ENCODE measurements around the gene CFAP61.
"Not testable (repeated sequence)": the region's sequence is repeated elsewhere in the genome, so short reads cannot be mapped to it uniquely, and the experiment has no call there.

CFAP61 gene

DNA sequence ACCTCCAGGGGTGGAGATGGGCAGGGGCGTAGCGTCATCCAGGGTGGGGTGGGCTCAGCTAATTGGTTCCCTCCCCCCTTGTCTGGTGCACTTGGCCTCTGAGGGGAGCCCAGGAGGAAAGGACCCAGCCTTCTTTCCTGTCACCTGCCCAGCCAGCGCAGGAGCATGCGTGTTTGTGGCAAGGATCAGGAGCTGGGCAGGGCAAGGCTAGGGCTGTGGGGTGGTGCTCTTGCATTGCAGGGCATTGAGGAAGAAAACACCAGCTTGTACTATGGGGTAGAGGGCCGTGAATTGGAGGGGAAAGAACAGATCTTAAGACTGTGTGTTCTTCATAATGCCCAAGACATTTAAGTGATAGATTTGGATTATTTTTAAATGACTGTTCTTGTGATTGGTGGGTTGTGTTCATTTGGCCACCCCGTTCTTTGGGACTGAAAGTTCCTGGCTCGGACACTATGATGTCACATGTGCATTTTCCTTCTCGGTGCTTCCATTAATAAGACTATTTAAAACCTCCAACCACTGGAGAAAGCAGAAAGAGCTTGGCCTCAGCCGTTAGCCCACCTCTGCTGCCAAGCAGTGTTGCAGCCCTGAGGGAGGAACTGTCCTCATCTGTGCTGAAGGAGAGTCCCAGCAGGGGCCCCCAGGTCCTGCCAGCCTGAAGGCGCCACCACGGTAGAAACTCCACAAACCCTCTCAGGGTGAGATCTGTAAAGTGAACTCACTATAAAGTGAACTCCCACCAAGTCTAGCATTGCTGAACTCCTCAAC, 179.4 kb downstream of the CFAP61 start:
- DNase-seq (ENCODE audit: low read depth): no peak

DNA sequence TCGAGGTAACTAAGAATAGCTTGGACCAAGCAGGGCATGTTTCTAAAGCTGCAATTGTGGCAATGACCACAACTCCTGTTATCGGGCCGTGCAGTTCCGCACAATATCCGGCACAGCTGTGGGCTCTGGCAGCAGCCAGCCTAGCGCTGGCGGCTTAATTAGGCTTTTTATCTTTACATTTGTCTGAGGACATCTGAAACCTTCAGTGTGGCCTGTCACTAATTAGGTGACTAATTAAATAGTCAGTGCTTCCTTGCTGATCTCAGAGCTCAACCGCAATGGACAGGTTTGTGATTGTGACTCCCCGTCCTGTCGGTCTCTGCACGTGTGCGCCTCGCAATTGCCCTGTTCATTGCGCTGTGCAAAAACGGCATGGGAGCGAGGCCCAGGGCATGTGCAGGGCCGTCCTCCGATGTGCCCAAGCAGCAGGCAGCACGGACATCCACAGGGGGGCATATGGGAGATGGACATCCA, 180.7 kb downstream of the CFAP61 start:
- DNase-seq (ENCODE audit: low read depth): no peak

DNA sequence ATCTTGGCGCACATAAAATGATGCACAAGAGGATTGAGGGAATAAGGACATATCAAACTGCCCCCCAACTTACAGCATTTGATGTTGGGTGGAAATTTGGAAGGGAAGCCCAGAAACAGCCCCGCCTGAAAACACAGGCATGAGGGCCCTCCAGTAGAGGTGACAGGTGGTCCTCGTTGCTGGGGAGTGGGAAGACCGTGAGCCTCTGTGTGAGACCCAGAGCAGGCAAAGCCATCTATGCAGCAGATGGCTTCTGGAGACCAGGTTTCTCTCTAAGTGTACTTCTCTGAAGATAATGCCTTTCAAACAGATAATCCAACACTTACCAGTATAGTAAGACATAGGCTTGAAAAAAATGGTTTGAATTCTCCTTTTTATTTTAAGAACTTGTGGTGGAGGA, 183.3 kb downstream of the CFAP61 start:
- DNase-seq (ENCODE audit: low read depth): no peak

GRCh38 chr20:20237093-20237959, 185.0 kb downstream of the CFAP61 start:
- no peak for DNase-seq (ENCODE audit: low read depth)

GRCh38 chr20:20241976-20242375, 189.6 kb downstream of the CFAP61 start:
- DNase-seq (ENCODE audit: low read depth): no peak

DNA sequence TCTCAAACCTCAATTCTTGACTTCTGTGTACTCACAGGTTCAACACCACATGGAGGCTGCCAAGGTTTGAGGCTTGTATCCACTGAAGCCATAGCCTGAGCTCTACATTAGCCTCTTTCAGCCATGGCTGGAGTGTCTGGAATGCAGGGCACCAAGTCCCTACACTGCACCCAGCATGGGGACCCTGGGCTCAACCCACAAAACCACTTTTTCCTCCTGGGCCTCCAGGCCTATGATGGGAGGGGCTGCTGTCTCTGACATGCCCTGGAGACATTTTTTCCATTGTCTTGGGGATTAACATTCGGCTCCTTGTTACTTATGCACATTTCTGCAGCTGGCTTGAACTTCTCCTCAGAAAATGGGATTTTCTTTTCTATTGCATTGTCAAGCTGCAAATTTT, 192.1 kb downstream of the CFAP61 start:
- DNase-seq (ENCODE audit: low read depth): not testable (repeated sequence)

DNA sequence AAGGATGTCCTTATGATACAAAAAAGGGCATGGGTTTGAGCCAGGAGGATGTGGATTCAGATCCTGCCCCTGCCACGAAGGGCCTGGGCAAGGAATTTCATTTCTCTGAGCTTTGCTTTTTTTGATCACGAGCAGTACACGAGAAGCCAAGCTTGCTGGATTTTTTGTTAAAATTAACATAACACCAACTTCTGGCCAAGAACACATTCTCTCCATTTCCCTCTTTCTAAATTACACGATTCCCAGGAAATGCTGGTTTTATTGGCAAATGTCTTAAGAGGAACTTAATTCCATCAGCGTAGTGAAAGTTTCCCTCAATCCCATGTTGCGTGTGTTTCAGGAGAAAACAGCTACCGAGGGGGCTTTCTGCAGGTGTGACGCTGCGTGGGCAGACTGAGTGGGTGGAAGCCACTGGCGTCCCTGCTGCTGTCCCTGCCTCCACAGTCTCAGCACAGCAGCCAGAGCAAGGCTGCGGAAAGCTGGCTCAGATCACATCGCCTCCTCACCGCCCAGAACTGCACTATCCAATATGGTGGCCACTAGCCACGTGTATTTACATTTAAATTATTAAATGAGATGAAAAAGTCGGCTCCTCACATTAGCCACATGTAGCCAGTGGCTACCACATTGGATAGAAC, 194.8 kb downstream of the CFAP61 start:
- DNase-seq (ENCODE audit: low read depth): no peak

- no peak for DNase-seq (ENCODE audit: low read depth)
Measured at GRCh38 chr20:20248620-20249200, 196.4 kb downstream of the CFAP61 start.

DNA sequence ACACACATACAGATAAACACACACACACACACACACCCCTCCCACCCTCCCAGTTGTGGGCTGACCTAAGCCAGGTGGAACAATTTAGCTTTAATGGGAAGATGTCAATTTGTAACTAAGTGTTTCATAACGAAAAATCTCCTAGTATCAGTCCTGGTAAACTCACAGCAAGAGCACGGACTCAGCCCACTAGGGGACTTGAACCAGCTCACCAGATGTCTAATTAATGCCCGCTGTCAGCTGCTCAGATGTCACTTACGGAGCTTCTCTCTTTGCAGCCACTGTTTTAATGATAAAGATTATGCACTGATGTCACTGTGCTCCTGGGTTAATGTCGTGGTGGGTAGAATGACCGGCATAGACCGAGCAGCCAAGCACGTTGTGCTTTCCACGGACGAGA, 199.0 kb downstream of the CFAP61 start:
- no peak for DNase-seq (ENCODE audit: low read depth)

- DNase-seq (ENCODE audit: low read depth): no peak
Measured at GRCh38 chr20:20251836-20252235, 199.5 kb downstream of the CFAP61 start.

GRCh38 chr20:20253039-20253743, 200.9 kb downstream of the CFAP61 start:
- no peak for DNase-seq (ENCODE audit: low read depth)

GRCh38 chr20:20253744-20254330, 201.5 kb downstream of the CFAP61 start:
- DNase-seq (ENCODE audit: low read depth): no peak

- no peak for DNase-seq (ENCODE audit: low read depth)
Measured at GRCh38 chr20:20255099-20255498, 202.8 kb downstream of the CFAP61 start.

- DNase-seq (ENCODE audit: low read depth): no peak
Measured at GRCh38 chr20:20259533-20259932, 207.2 kb downstream of the CFAP61 start.

DNA sequence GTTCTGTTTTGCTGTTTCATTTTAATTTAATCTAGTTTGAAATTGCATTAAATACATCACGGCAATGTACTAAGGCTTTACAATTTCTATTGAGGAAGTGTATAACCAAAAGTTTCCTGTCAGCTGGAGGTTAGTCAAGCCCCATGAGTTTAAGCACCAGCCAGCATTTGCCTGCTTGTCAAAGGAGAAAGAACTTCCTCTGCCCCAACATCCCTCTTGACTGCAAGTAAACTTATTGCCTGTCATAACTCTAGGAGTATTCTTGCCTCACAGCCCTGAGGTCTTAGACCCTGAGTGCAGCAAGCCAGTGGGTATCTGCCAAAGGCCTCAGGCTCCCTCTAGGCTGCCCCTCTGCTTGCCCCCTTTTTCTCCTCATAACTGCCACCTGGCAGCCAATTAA, 208.8 kb downstream of the CFAP61 start:
- DNase-seq (ENCODE audit: low read depth): no peak

DNA sequence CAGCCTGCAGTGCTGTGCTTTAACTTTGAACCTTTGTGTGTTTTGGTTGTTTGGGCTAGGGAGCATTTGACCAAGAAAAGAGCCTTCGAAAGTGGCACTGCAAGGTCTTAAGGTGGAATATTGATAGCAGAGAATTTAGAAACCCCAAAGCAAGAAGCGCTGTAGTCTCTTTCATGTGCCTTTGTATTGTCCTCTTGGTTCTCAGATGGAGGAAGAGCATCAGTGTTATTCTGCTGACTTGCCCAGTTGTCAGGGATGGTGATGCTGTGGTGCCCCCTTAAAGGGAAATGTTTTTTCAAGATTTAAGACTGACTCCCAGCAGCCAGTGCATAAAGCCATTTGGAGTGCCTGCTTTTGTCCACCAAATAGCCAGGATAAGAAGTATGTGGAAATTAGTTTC, 212.9 kb downstream of the CFAP61 start:
- no peak for DNase-seq (ENCODE audit: low read depth)

DNA sequence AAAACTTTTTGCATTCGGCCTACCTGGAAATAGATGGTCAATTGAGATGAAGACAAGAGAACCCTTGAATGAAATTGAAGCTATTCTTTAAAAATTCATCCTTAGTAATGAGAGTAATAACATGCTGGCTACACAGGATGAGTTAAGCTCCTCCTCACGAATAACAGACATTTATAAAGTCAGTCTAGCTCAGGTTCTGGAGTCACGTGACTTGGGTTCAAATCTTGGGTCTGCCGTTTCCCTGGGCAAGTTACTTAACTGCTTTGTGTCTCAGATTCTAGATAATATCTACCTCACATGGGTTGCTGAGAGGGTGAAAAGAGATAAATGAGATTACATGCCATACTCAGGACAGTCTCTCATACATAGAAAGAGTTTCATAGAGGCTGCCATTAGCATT, 214.2 kb downstream of the CFAP61 start:
- no peak for DNase-seq (ENCODE audit: low read depth)

DNA sequence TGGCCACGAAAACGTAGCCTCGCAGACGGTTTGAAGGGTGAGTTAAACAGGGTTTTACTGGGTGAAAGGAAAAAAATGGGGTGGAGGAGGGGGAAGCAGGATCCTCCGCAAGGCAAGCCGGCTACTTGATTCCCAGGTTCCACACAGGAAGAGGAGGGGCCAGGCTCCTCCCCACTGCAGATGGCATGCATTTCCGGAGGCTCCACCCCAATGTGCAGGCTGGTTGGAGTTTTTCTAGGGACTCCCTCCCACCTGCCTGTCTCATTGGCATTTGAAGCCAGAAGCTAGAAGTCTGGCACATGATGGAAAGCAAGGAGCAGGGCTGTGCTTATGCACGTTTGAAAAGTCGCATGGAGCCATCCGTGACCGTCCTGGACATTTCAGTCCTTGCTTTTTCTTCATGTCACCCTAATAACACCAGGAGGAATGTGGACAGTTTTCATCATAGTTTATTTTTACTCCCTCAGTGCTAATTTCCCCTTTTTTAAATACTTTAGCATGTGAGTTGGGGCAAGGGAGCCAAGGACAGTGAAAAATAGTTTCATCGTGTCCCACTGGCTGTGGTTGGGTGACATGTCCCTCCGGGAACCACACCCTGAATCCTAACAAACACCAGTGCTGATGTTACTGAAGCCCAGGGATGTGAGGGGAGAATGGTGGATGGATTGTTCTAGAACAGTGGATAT, 215.5 kb downstream of the CFAP61 start:
- no peak for DNase-seq (ENCODE audit: low read depth)

DNA sequence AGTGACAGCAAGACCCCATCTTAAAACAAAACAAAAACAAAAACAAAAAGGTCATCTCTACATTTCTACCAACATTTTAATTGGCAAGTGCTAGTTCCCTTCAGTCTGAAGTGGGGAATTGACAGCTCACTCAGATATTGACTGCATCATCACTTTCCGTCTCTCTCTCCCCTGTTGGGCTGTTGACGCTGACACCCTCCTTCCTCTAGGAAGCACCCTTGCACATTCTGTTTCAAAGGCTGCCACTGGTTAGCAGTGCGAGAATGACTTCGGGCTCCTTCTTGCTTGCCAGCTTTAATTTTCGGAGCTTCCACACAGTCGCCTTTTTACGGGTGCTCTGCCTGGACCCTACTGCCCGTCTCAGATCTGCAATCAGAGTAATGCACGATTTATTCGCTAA, 218.9 kb downstream of the CFAP61 start:
- no peak for DNase-seq (ENCODE audit: low read depth)

DNA sequence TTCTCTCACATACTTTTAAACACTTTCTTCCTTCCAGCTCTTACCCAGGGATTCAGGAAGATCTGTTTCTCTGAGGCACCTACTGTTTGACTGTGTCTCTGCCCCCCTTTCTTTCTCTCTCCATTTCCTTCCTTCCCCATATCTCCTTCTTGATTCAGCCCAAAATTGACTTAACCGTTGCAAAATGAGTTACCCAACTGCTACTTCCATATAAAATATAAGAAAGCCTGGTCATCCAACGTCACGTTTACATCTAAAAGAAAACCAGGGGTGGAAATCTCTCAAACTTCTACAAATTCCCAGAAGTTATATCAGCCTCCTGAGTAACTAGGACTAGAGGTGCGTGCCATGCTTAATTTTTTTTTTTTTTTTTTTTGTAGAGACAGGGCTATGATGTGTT, 220.4 kb downstream of the CFAP61 start:
- DNase-seq (ENCODE audit: low read depth): no peak

GRCh38 chr20:20273286-20273685, 221.0 kb downstream of the CFAP61 start:
- no peak for DNase-seq (ENCODE audit: low read depth)

Measured in stimulated activated CD8-positive, alpha-beta memory T cell treated with anti-CD3 and anti-CD28 coated beads, Interleukin-12 subunit alpha, Interleukin-12 subunit beta, amount 100 ng/mL, for 1 hour (primary cell).